ENCODE data around the gene C4orf54. TPM values are rescaled to one million over a fixed set of nuclear protein-coding genes. Genes with fewer than 3 reads are reported as not detected.

C4orf54 gene
- total and polyA plus RNA-seq, 2 of the 4 experiments (the other 2 are of a cell fraction): not detected

DNA sequence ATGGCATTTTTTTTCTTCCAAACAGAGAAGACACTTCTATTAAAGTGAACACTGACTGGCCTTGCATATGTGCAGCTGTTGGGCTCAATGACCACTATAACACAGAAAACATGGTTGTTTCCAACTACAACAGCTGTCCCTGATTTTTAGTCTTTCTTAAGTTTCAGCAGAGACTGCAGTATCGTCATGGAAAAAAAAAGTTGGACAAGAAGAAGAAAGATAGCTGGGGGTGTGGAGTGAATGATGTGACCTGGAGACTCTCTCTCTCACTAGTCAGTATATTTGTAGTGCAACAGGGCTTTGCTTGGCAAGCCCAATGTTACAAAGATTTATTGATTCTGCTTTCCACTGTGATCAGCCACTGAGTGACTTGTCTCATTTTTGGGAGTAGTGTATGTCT, 29.5 kb upstream of the C4orf54 start:
- CTCF ChIA-PET: no interaction called here

More for the DNA sequence above, 29.5 kb upstream of the C4orf54 start:
- Histone ChIP-seq H3K4me2 (ENCODE audit: low read depth, low read length) (no peak overlapping the region), H3K9ac (ENCODE audit: low read depth, low read length) (no peak overlapping the region), H3K18ac (ENCODE audit: low read depth, low read length) (no peak overlapping the region), H2BK15ac (ENCODE audit: low read depth, low read length) (no peak overlapping the region), H3K14ac (replicated peaks; ENCODE audit: low read depth, low read length) (no peak overlapping the region), H4K5ac (ENCODE audit: low read depth, low read length) (no peak overlapping the region), H3K4ac (ENCODE audit: low read depth, low read length) (no peak overlapping the region), H2AK9ac (replicated peaks; ENCODE audit: low read depth, low read length, poor library complexity) (no peak overlapping the region), H3K27ac (ENCODE audit: insufficient read depth, low read length) (no peak overlapping the region), H3K9me1 (ENCODE audit: insufficient read depth, low read length) (no peaks in the 10 kb centered on the region), H3K9me3 (ENCODE audit: control insufficient read depth, insufficient read depth, low read length) (no peaks in the 10 kb centered on the region), H3K27me3 (ENCODE audit: control insufficient read depth, insufficient read depth, low read length) (no peaks in the 10 kb centered on the region; the same call in none of the 2 replicates), H2BK20ac (ENCODE audit: low read depth, low read length) (no peak overlapping the region), H3K56ac (ENCODE audit: extremely low read depth, insufficient read depth, low read length) (no peak overlapping the region), H3K79me1 (ENCODE audit: low read depth in 1 of 2, low read length in 2 of 2) (no peaks in the 10 kb centered on the region), H3K4me3 (ENCODE audit: insufficient read depth, low read depth, low read length) (no peak overlapping the region), H2BK120ac (ENCODE audit: low read depth, low read length) (no peak overlapping the region), H4K20me1 (ENCODE audit: insufficient read depth, low read length) (no peaks in the 10 kb centered on the region), H3K36me3 (ENCODE audit: control insufficient read depth, insufficient read depth, low read length) (no peaks in the 10 kb centered on the region), H2BK5ac (ENCODE audit: low read depth, low read length, poor library complexity, severe bottlenecking) (no peak overlapping the region), H3K4me1 (ENCODE audit: control insufficient read depth, insufficient read depth, low read length) (no peaks in the 10 kb centered on the region), H2AFZ (replicated peaks; ENCODE audit: low read length, poor library complexity) (no peak overlapping the region), H3K23ac (ENCODE audit: low read depth, low read length) (no peak overlapping the region), H4K91ac (ENCODE audit: insufficient read depth, low read depth, low read length) (no peak overlapping the region), H2AK5ac (ENCODE audit: low read depth, low read length) (no peak overlapping the region), H4K8ac (ENCODE audit: low read depth in 2 of 2, low read length in 2 of 2) (no peak overlapping the region)
- no TSS peak for BruUV-seq (replicated peaks)
- intact Hi-C loops (cut with micrococcal nuclease): no loop called here
- dilution Hi-C loops (cut with HindIII; ENCODE audit: low sequenced_read_pairs, unreplicated experiment): no loop called here
- WGBS, 2 experiments (ENCODE audit: extremely low coverage in 2 of 2, insufficient read length in 1 of 2): no CpG with 5 or more reads among the region's 1 CpG
- in situ Hi-C loops (cut with MboI; ENCODE audit: low sequenced_read_pairs): no loop called here
- DNase-seq (no peak), ATAC-seq (ENCODE audit: low read depth) (no peak)
- TF ChIP-seq, protein P1, sequence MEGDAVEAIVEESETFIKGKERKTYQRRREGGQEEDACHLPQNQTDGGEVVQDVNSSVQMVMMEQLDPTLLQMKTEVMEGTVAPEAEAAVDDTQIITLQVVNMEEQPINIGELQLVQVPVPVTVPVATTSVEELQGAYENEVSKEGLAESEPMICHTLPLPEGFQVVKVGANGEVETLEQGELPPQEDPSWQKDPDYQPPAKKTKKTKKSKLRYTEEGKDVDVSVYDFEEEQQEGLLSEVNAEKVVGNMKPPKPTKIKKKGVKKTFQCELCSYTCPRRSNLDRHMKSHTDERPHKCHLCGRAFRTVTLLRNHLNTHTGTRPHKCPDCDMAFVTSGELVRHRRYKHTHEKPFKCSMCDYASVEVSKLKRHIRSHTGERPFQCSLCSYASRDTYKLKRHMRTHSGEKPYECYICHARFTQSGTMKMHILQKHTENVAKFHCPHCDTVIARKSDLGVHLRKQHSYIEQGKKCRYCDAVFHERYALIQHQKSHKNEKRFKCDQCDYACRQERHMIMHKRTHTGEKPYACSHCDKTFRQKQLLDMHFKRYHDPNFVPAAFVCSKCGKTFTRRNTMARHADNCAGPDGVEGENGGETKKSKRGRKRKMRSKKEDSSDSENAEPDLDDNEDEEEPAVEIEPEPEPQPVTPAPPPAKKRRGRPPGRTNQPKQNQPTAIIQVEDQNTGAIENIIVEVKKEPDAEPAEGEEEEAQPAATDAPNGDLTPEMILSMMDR (conservative IDR thresholded peaks at IDR 0.05; ENCODE audit: low read depth, low read length): no peak
- TF ChIP-seq, protein P2, sequence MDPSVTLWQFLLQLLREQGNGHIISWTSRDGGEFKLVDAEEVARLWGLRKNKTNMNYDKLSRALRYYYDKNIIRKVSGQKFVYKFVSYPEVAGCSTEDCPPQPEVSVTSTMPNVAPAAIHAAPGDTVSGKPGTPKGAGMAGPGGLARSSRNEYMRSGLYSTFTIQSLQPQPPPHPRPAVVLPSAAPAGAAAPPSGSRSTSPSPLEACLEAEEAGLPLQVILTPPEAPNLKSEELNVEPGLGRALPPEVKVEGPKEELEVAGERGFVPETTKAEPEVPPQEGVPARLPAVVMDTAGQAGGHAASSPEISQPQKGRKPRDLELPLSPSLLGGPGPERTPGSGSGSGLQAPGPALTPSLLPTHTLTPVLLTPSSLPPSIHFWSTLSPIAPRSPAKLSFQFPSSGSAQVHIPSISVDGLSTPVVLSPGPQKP (IDR thresholded peaks at IDR 0.05; ENCODE audit: borderline replicate concordance, low read depth, low read length): no peak
- TF ChIP-seq MAZ (IDR thresholded peaks at IDR 0.05; ENCODE audit: borderline replicate concordance, low read depth, low read length): no peak
- TF ChIP-seq MAFK (IDR thresholded peaks at IDR 0.05; ENCODE audit: low read depth, low read length): no peak
- no peak for TF ChIP-seq MXI1 (IDR thresholded peaks at IDR 0.05; ENCODE audit: borderline replicate concordance, low read depth, low read length)
- no peak for TF ChIP-seq RAD21 (IDR thresholded peaks at IDR 0.05; ENCODE audit: low read length)
- TF ChIP-seq, protein P3, sequence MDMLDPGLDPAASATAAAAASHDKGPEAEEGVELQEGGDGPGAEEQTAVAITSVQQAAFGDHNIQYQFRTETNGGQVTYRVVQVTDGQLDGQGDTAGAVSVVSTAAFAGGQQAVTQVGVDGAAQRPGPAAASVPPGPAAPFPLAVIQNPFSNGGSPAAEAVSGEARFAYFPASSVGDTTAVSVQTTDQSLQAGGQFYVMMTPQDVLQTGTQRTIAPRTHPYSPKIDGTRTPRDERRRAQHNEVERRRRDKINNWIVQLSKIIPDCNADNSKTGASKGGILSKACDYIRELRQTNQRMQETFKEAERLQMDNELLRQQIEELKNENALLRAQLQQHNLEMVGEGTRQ (IDR thresholded peaks at IDR 0.05; ENCODE audit: low read depth, low read length): no peak
- TF ChIP-seq SMC3 (IDR thresholded peaks at IDR 0.05; ENCODE audit: low read depth, low read length): no peak
- TF ChIP-seq BHLHE40 (IDR thresholded peaks at IDR 0.05; ENCODE audit: low read depth, low read length): no peak
- TF ChIP-seq NFE2L2 (IDR thresholded peaks at IDR 0.05; ENCODE audit: low read depth, low read length): no peak
- TF ChIP-seq CHD1 (IDR thresholded peaks at IDR 0.05; ENCODE audit: low read depth, low read length): no peak
- TF ChIP-seq RFX5 (IDR thresholded peaks at IDR 0.05; ENCODE audit: low read depth, low read length): no peak
- no peak for TF ChIP-seq POLR2A (IDR thresholded peaks at IDR 0.05; ENCODE audit: low read depth, low read length)
- no peak for TF ChIP-seq FOS (IDR thresholded peaks at IDR 0.05; ENCODE audit: low read depth, low read length)
- no peak for TF ChIP-seq RCOR1 (IDR thresholded peaks at IDR 0.05; ENCODE audit: insufficient replicate concordance, low read length)
- TF ChIP-seq CEBPB (IDR thresholded peaks at IDR 0.05; ENCODE audit: low read depth, low read length): no peak
- POLR2A ChIA-PET (ENCODE audit: unreplicated experiment): no interaction called here

Data from IMR-90 (cell line).